ENCODE data around the gene RPS6KA2.

Gene RPS6KA2

DNA sequence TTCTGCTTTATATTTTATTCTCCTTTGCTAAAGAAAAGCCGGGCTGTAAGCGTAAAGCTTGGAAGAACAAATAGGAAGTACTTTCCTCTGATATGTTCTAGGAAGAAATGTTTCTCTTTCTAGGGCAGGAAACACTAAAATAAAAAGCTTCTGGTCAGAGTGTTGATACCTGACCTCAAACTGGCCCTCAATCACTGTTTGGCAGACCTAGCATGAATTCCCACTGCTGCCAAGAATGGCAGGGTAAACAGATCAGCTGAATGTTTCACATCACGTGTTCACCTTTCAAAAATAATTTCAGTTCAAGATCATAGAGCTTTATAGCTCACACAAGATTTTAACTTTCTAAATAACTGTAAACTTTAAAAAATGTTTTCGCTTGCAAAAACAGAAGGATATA is 247.3 kb downstream of the RPS6KA2 start:
- no peak overlapping the region for H3K27ac ChIP-seq
- no peak for DNase-seq (ENCODE audit: low spot score)
- TF ChIP-seq, protein P1, sequence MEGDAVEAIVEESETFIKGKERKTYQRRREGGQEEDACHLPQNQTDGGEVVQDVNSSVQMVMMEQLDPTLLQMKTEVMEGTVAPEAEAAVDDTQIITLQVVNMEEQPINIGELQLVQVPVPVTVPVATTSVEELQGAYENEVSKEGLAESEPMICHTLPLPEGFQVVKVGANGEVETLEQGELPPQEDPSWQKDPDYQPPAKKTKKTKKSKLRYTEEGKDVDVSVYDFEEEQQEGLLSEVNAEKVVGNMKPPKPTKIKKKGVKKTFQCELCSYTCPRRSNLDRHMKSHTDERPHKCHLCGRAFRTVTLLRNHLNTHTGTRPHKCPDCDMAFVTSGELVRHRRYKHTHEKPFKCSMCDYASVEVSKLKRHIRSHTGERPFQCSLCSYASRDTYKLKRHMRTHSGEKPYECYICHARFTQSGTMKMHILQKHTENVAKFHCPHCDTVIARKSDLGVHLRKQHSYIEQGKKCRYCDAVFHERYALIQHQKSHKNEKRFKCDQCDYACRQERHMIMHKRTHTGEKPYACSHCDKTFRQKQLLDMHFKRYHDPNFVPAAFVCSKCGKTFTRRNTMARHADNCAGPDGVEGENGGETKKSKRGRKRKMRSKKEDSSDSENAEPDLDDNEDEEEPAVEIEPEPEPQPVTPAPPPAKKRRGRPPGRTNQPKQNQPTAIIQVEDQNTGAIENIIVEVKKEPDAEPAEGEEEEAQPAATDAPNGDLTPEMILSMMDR (conservative IDR thresholded peaks at IDR 0.05; ENCODE audit: low read depth) = no peak
- POLR2A ChIA-PET (ENCODE audit: low non-redundant PET) = no interaction called here
- CTCF ChIA-PET = interaction anchor here (1.7 to 2.4 kb wide), 2 partner anchors 13 to 21 kb away, joined by 5 to 6 read pairs; no protein-coding TSS in a partner anchor

DNA sequence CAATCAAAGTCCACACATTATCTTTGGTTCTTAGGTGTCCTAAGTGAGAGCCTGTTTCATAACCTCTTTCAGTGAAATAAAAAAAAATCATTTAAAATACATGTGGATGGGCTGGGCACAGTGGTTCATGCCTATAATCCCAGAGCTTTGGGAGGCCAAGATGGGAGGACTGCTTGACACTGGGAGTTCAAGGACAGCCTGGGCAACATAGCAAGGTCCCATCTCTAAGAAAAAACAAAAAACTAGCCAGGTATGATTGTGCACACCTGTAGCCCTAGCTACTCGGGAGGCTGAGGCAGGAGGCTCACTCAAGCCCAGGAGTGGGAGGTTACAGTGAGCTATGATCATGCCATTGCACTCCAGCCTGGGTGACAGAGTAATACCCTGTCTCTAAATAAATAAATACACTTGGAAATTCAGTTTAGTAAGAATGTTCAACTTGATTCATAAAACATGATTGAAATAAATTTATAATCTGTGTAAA is 247.9 kb downstream of the RPS6KA2 start:
- POLR2A ChIA-PET (ENCODE audit: low non-redundant PET) = no interaction called here
- TF ChIP-seq, protein P1 (conservative IDR thresholded peaks at IDR 0.05; ENCODE audit: low read depth) = no peak
- CTCF ChIA-PET = interaction anchor here (0.6 to 2.4 kb wide), 3 partner anchors 14 to 22 kb away, joined by 3 to 6 read pairs (median 5); no protein-coding TSS in a partner anchor

DNA sequence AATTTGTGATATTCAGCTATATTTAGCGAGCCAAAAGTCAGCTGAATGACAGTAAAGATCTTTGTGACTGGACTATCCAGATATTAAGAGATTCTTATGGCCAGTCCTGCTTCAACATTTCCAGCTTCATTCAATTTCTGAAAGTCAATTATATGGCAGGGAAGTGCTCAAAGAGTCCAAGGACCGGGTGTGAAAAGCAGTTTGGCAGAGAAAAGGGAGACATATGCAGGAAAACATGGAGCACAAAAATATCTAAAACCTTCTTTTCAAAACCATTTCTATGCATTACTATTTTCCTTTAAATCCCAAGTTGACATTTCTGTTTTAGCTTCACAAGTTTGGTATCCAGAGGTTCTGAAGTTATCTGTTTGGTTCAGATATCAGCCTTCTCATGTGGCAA is 249.3 kb downstream of the RPS6KA2 start:
- ChIA-PET POLR2A (ENCODE audit: low non-redundant PET) (no interaction called here), CTCF (interaction anchor here (0.6 kb wide), 2 partner anchors 57 to 67 kb away, joined by 3 read pairs; no protein-coding TSS in a partner anchor)
- TF ChIP-seq, protein P1 (conservative IDR thresholded peaks at IDR 0.05; ENCODE audit: low read depth) = no peak
- H3K27ac ChIP-seq = no peak overlapping the region
- no peak for DNase-seq (ENCODE audit: low spot score)

More for the DNA sequence above, 247.9 kb downstream of the RPS6KA2 start:
- no peak for DNase-seq (ENCODE audit: low spot score)
- H3K27ac ChIP-seq = no peak overlapping the region

DNA sequence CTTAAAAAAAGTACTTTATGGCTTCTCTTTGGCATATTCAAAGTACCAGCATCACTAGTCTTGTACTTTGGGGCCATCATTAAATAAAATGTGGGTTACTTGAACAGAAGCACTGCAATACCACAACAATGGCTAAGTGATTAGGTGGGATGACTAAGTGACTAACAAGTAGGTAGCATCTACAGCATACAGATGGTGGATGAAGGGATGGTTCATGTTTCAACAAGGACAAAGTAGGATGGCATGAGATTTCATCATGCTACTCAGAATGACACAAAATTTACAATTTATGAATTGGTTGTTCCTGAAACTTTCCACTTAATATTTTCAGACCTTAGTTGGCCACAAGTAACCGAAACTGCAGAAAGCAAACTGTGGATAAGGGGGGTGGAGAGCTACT is 252.0 kb downstream of the RPS6KA2 start:
- POLR2A ChIA-PET (ENCODE audit: low non-redundant PET) = interaction anchor here (0.7 kb wide), 1 partner anchor 8 kb away, joined by 8 read pairs; no protein-coding TSS in a partner anchor
- TF ChIP-seq, protein P1 (conservative IDR thresholded peaks at IDR 0.05; ENCODE audit: low read depth) = no peak
- CTCF ChIA-PET = no interaction called here
- DNase-seq (ENCODE audit: low spot score) = no peak
- no peak overlapping the region for H3K27ac ChIP-seq

DNA sequence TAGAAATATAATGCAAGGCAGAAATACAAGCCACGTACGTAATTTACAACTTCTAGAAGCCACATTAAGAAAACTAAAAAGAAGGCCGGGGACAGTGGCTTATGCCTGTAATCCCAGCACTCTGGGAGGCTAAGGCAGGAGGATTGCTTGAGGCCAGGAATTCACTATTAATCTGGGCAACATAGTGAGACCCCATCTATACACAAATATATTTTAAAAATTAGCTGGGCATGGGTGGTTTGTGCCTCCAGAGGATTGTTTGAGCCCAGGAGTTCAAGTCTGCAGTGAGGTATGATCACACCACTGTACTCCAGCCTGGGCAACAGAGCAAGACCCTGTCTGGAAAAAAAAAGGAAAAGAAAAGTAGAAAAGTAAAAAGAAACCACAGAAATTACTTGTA is 256.6 kb downstream of the RPS6KA2 start:
- DNase-seq (ENCODE audit: low spot score) = no peak
- H3K27ac ChIP-seq = no peak overlapping the region
- ChIA-PET CTCF (no interaction called here), POLR2A (ENCODE audit: low non-redundant PET) (no interaction called here)
- TF ChIP-seq, protein P1 (conservative IDR thresholded peaks at IDR 0.05; ENCODE audit: low read depth) = no peak

DNA sequence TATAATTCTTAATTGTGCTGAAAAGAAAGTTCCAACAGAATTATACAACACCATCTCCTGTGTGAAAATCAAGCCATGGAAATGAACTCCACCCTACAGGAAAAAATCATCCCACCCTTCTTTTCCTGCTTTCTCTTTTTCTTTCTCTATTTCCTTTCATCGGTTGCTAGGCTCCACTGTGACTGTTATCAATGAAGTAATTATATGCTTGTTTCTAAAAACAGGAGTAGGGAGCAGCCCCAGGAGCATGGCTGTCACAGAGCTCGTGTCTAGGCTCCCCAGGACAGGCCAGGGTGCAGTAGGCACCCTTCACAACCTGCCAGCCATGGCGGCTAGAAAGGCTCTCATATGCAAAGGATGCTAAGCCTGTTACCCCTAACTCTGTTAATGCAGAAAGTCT is 257.3 kb downstream of the RPS6KA2 start:
- CTCF ChIA-PET = no interaction called here
- POLR2A ChIA-PET (ENCODE audit: low non-redundant PET) = no interaction called here
- TF ChIP-seq, protein P1 (conservative IDR thresholded peaks at IDR 0.05; ENCODE audit: low read depth) = no peak
- no peak for DNase-seq (ENCODE audit: low spot score)
- H3K27ac ChIP-seq = no peak overlapping the region

All from RWPE1 (cell line).